ENCODE data around the gene KDM6A.
"Not testable (repeated sequence)": the region's sequence is repeated elsewhere in the genome, so short reads cannot be mapped to it uniquely, and the experiment has no call there.

The KDM6A gene

DNA sequence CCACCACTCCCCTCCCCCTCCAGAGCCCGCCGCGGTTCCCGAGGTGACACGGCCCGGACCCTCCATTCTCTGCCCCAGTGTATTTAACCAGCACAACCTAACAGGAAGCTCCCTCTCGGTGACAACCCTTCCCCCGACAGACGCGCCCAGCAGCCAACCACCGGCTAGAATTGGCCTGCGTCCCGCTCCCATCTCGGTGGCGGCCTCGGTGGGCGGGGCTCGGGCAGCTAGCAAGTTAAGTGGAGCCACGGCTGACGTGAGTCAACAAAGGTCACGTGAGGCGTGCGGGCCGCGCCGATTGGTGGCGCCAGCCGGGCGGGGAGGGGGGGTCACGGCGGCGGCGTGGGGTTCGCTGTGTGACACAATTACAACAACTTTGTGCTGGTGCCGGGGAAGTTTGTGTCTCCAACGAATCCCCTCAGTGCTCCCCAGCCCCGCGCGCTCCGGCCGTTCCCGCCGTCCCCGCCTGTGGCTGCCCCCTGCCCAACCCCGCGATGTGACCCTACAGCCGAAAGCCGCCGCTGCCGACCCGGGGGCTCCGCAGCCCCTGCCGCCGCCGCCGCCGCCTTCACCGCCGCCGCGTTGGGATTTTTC lies at the start of gene KDM6A:
TSS of gene KDM6A (plus strand) at position 368 of the 594 bp plus-strand sequence. CDS start 364 bp downstream, outside the sequence.
- DNase-seq (ENCODE audit: low read depth), result peak; percentile 99

DNA sequence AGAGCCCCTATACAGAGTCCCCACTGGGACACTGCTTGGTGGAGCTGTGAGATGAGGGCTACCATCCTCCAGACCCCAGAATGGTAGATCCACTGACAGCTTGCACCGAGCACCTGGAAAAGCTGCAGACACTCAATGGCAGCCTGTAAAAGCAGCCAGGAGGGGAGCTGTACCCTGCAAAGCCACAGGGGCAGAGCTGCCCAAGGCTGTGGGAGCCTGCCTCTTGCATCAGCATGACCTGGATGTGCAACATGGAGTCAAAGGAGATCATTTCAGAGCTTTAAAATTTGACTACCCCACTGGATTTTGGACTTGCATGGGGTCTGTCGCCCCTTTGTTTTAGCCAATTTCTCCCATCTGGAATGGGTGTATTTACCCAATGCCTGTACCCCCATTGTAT lies 49.8 kb upstream of the KDM6A start:
- not testable (repeated sequence) for DNase-seq (ENCODE audit: low read depth)

DNA sequence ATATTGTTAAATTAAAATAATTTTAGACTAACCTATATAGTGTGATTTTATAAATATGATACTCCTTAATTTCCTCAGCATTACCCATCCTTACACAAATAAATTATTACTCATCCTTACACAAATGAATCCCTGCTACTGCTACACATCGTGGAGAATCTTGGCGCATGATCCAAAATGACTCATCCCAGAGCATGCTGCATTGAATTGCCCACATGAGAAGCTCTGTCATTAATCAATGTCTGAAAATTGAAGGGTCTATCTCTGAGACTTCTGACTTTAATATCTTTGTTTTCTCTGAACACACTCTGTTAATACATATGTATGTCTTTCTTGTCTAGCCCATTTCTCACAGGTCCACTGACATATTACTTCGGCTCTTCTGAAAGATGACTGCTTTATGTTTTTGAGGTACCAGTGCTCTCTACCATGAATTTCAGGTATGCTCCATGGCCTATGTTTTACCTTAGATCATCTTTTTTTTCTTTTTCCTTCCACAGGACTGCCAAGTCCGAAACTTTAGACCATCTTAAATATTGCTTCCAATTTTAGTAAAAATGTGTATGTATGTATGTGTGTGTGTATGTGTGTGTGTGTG lies 44.9 kb upstream of the KDM6A start:
- DNase-seq (ENCODE audit: low read depth), result no peak

DNA sequence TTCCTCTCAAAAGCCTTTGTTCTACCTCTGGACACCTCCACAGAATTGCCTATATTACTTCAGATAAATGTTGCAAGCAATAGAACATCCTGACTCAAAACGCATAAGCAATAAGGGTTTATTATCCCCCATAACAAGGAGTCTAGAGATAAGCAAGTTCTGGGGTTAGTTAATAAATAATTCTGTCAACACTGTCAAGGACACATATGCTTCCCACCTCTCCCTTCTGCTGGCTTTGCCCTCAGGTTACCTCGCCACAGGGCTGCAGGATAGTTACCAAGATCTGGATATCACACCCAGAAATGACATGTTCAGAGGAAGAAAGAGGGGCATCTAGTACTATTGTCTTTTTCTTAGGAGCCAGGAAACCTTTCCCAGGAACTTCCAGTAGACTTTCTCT lies 43.2 kb upstream of the KDM6A start:
- no peak for DNase-seq (ENCODE audit: low read depth)

DNA sequence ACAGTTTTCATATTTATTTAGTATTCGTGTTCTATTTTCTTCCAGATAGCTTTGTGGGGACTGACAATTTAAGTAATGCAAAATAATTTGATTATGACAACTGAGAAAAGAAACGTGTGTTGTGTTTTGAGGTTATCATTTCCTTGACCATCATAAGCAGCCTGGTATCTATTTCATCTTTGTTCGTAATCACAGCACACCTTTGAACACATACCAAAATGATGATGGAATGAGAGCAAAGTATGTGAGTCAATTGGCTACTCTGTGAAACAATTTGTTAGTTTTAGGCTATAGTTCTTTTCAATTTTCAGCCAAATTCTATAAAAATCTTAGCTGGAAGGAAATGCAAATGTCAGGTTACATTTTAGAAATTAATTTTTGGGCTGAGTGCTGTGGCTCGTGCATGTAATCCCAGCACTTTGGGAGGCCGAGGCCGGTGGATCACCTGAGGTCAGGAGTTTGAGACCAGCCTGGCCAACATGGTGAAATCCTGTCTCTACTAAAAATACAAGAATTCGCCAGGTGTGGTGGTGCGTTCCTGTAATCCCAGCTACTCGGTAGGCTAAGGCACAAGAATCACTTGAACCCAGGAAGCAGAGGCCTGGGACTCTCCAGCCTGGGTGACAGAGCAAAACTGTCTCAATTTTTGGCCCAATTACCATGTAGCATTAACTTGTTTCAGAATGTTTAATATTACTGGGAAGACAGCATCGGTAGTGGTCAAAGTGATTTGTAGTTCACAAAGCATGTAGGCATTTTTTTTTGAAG lies 30.3 kb upstream of the KDM6A start:
- no peak for DNase-seq (ENCODE audit: low read depth)

DNA sequence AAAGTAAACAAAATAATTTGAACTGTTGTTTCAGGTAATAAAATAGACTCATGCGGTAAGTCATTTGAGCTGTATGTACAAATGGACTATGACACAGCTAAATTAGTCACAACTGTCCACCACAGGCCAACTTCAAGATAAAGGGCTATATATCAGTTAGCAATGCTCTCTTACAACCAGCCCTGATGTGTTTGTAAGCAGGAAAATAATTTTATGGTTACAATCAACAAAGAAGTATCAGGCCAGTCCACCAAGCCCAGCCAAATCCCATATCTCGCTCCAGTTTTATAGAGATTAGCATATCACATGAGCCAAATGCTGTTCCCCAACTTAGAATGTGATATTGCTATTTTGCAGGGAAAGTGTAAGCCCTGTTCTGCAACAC lies 29.7 kb upstream of the KDM6A start:
- DNase-seq (ENCODE audit: low read depth), result no peak

DNA sequence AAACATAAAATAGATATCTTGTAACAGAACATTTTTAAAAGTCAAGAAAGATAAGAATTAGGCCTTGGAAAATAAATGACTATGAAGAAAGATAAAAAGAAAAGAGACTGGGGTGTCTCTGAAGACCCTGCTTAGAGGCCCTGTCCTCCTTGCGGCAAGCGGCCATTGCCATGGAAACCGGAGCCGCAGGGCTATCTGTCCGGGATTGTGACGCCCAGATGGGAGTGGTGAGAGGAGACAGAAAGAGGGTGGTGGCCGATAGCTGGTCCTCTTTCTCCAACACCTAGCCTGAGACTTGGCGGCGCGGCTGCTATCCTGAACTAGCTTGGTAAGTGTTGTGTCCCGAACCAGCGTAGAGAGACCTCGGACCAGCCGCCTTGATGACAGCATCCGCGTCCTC lies 29.2 kb upstream of the KDM6A start, which contains the start of gene DUSP21:
TSS of gene DUSP21 (plus strand) at position 269 of the 400 bp plus-strand sequence. CDS start at position 381, 112 bp downstream.
- DNase-seq (ENCODE audit: low read depth), result no peak

DNA sequence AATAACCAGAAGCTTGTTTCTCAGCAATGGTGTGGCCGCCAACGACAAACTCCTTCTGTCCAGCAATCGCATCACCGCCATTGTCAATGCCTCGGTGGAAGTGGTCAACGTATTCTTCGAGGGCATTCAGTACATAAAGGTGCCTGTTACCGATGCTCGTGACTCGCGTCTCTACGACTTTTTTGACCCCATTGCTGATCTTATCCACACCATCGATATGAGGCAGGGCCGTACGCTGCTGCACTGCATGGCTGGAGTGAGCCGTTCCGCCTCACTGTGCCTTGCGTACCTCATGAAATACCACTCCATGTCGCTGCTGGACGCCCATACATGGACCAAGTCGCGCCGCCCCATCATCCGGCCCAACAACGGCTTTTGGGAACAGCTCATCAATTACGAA lies 28.8 kb upstream of the KDM6A start:
- no peak for DNase-seq (ENCODE audit: low read depth)

DNA sequence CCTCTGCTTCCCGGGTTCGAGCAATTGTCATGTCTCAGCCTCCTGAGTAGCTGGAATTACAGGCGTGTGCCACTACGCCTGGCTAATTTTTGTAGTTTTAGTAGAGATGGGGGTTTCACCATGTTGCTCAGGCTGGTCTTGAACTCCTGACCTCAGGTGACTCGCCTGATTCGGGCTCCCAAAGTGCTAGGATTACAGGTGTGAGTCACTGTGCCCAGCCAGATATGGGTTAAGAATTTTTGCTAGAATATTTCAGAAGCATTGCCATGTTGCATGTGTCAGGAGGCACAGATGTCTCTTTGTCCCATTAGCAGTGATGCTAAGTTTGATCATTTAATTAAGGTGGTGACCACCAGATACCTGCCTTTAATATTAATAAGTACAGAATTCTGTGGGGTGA lies 22.1 kb upstream of the KDM6A start:
- DNase-seq (ENCODE audit: low read depth), result not testable (repeated sequence)

DNA sequence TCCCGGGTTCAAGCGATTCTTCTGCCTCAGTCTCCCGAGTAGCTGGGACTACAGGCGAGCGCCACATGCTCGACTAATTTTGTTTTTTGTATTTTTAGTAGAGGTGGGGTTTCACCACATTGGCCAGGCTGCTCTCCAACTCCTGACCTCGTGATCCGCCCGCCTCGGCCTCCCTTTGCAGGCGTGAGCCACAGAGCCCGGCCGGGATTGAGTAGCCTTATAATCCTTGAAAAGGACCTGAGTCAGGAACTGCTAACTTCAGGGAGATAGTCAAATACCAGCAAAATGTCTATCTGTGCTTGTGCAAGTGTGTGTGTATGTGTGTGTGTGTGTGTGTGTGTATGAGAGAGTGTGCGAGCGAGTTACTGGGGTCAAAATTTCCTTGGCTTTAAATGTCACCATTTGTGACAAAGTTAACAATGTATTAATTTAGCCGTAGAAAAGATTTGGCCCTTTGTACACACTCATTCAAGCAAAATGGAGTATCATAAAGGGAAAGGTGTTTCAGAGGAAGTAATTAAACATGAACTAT lies 1.8 kb upstream of the KDM6A start:
- DNase-seq (ENCODE audit: low read depth), result no peak

DNA sequence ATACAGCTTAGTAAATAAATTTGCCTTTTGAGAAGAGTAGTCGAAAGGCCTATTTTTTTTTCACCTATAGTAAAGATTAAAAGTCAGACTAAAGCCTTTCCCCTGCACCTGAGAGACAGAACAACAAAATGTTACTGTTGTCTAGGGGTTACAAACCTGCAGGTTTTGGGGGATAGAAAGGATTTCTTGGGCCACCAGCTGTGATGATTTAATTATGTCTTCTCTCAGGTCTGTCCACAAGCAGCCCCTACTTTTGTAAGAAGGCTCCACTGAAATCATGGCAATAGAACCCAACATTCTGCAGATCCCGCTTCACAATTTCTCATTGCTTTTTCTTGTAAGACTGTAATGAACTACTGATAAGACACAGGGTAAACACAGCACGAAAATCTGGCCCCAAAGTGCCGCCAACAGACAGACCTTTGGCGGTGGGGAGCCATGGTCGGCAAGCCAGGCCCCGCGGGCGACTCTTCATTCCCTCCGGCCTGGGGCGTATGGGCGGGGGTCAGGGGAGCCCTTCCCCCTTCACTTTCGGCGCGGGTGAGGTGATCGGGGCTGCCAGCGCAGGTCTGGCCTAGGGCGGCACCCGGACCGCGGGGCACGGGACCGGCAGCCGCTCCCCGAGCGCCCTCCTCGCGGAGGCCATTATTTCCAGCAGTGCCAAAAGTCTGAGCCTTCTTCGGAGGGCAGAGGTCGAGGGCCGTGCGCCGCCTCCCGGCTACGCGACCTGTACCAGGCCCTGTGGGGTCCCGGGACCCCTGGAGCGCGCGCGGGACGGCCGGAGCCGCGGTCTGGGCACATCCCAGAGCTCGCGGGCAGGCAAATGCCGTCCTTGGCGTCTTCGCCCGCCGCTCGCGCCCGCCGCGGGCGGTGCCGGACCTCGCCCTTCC lies 812 bp upstream of the KDM6A start:
- DNase-seq (ENCODE audit: low read depth), result no peak

DNA sequence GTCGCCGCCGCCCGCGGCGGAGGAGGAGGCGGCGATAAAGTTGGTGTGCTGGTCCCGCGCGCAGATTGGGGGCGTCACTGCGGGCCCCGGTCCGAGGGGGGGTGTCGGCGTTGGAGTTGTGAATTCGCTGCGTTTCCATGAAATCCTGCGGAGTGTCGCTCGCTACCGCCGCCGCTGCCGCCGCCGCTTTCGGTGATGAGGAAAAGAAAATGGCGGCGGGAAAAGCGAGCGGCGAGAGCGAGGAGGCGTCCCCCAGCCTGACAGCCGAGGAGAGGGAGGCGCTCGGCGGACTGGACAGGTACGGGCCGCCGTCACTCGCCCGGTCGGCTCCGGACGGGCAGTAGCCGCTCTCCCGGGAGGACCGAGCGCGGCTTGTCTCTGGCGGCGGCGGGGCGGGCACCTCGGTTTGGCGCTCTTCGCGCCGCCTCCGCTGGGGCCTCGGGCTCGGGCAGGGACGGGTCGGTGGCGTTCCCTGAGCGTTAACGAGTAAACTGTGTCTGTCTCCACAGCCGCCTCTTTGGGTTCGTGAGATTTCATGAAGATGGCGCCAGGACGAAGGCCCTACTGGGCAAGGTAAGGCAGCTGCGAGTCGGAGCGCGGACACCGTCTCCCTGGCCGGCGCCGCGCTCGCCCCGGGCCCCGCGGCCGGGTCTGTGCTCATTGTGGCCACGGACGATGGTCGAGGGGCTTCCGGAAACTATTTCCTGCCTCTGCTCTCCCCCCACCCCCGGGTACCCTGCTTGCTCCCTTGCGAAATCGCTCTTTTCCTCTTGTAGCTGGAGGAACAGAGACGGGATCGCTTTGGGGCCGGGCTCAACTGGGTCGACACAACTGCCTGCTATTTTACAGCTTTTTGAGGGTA lies 658 bp downstream of the KDM6A start:
- DNase-seq (ENCODE audit: low read depth), result peak; percentile 36

DNA sequence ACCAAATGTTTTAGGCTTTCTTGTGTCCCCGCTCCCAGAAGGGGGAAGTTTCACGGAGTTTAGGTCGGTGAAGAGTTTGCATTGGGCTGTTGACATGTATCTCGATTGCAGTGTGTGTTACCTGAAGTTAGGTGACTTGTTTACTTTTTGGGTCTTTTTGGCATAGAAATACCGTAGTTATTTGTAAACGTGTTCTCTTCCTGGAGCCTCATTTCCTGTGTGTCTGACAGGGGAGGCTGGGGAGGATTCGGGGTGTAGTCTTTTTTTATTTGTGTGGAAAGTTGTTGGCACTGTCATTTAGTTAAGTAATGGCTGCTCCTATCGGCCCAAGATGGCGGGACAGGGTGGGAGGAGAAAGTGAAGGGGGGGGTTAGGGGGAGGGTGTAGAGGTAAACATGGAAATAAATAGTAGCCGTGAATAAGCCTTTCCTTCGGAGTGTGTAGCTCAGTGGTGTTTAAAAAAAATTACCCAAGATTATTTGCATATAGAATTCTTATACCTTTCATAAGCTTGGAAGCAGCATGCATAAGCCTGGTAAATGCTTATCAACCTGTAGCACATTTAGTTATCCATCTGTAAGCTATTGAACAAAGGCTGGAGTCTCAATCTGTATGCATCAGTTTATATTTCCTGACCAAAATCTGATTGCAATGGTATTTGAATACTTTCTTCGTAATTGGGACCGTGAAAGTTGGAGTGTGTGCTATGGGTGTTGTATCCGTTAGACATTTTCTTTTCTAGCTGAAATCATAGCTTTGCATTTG lies 1.6 kb downstream of the KDM6A start:
- peak; percentile 20 for DNase-seq (ENCODE audit: low read depth)

DNA sequence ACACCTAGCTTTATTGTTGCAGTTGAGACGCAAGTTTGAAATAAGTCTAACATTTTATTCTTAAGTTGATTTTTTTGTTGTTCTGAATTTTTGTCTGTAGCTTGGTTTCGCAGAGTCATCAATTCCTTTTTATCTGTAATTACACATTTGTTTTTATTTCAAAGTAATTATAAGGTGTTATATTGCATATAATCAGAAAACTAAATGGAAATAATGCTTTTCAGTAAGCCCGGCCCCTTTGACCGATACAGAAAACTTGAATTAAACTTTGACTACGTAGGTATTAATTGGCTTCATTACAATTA lies 2.1 kb downstream of the KDM6A start:
- DNase-seq (ENCODE audit: low read depth), result no peak

DNA sequence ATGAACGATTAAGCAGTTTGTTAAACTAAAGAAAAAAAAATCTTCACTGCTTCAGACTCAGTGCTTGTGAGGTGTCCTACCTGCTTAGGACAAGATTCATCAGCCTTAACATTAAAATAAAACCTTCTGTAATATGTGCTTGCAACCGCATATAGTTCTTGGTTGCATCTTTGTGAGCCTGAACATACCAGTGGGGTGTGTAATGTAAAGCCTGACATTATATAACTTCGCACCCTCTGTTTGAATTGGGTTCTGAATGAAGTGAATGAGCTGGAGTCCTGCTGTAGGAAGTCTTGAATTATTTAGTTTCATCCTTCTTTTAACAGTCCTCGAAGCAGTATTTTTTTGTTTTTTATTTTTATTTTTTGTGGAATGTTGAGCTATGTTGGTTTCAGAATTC lies 3.1 kb downstream of the KDM6A start:
- no peak for DNase-seq (ENCODE audit: low read depth)

DNA sequence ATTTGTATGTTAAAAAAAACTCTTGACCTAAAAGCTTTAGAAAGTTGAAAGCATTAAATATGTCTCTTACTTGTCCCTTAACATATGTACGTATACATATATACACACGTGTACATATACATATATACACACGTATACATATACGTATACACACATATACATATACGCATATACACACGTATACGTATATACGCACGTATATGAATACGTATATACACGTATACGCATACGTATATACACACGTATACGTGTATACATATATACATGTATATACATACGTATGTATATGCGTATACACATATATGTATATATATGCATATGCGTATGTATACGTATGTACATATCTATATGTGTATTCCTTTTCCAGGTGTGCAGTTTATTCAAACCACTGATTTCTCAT lies 3.8 kb downstream of the KDM6A start:
- DNase-seq (ENCODE audit: low read depth), result no peak

DNA sequence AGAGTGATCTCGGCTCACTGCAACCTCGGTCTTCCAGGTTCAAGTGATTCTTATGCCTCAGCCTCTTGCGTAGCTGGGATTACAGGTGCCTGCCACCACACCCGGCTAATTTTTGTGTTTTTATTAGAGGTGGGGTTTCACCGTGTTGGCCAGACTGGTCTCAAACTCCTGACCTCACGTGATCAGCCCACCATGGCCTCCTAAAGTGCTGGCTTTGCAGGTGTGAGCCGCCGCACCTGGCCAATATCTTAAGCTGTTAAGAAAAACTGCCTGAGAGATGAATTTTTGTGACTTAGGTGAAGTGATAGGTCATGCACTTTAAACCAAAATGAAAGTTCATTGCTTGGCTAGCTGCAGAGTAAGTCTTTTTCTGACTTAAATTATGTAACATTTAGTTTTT lies 5.8 kb downstream of the KDM6A start:
- DNase-seq (ENCODE audit: low read depth), result no peak

DNA sequence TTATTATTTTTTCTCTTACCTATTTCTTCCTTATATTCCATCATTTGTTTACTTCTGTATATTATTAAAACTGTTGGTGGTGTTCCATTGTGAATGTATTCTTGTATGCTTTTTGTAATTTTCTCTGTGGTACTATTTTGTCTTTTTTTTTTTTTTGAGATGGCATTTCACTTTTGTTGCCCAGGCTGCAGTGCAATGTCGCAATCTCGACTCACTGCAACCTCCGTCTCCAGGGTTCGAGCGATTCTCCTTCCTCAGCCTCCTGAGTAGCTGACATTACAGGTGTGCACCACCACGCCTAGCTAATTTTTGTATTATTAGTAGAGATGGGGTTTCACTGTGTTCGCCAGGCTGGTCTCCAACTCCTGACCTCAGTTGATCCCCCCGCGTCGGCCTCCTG lies 8.6 kb downstream of the KDM6A start:
- DNase-seq (ENCODE audit: low read depth), result no peak

DNA sequence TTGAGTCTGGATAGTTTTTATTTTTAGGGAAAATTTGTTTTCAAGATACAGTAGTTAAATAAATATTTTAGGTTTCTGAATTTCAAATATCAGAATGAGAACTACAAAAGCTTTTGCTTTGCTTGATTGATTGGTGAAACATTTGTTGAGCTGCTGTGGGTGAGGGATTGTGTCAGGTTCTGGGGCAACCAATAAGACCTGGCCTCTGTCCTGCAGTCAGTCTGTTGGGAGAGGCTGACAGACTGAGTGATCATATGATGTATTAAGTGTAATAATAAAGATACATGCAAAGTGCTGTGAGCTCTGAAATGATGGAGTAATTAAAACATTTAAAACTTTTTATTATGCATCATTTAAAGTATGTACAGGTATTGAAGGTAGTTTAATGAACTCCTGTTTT lies 9.6 kb downstream of the KDM6A start:
- DNase-seq (ENCODE audit: low read depth), result no peak

DNA sequence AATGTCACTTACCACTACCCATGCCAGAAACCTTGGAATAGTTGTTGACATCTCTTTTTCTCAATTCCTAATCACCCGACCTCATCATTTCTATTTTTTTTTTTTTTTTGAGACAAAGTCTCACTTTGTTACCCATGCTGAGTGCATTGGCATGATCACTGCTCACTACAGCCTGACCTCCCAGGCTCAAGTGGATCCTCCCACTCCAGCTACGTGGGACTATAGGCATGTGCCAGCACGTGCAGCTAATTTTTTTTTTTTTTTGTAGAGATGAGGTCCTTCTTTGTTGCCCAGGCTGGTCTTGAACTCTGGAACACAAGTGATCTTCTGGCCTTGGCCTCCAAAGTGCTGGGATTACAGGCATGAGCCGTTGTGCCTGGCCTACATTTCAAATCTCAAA lies 12.0 kb downstream of the KDM6A start:
- no peak for DNase-seq (ENCODE audit: low read depth)

DNA sequence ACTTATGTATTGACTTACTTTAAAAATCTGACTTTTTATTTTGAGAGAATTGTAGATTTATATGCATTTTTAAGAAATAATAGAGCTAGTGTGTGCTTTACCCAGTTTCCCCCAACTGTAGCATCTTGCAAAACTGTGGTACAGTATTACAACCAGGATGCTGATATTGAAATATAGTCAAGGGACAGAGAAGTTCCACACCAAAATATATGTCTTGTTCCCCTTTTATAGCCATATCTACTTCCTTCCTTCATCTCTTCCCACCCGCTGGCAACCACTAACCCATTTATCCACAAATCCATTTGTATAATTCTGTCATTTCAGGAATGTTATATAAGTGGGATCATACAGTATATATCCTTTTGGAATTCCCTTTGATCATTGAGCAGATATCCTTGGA lies 16.8 kb downstream of the KDM6A start:
- DNase-seq (ENCODE audit: low read depth), result no peak
